Measurements from ENCODE around the gene IFI30.

DNA sequence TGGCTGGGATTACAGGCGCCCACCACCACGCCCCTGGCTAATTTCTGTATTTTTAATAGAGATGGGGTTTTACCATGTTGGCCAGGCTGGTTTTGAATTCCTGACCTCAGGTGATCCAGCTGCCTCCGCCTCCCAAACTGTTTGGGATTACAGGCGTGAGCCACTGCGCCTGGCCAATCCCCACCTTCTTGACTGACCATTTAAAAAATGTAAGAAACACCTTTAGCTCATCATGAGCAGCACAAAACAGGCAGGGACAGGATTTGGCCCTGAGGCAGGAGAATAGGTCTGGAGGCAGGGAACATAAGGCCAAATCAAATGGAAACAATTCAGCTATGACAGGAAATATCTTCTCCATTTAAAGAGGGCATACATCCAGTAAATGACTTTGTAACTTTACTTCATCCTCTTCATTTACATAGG lies 18.0 kb downstream of the IFI30 start:
- no peak for TF ChIP-seq YY1 (IDR thresholded peaks at IDR 0.05; ENCODE audit: insufficient read depth, insufficient read length)
- no peak for TF ChIP-seq ZNF274 (IDR thresholded peaks at IDR 0.05; ENCODE audit: low read depth, low read length)

All from NT2/D1 (cell line).